ENCODE results near the gene PEX13. TPM values are rescaled to one million over a fixed set of nuclear protein-coding genes. Genes with fewer than 3 reads are reported as not detected.
"Not testable (repeated sequence)": the region's sequence is repeated elsewhere in the genome, so short reads cannot be mapped to it uniquely, and the experiment has no call there.

PEX13 gene
- total and polyA plus RNA-seq, 9 donors, result 12.4 to 28.1 (median 21.5) TPM

DNA sequence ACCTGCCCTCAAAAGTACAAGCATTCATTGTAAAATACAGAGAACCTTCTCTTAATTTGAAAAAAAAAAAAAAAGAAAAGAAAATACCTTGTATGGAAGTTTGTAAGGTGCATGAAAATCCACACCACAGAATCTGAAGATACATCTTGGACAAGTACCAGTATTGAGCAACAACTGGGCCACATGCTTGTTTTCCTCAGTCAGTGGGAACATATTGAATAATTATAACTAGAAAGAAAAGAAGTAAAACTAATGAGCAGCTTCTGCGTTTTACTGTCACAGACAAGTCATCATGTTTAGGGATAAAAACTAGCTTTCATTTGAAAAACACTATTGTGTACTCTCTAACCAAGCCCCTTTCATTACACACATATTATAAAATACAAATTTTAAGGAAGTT lies 5.8 kb upstream of the PEX13 start:
- no peaks in the 10 kb centered on the region for H3K27me3 ChIP-seq
- TF ChIP-seq, protein P1, sequence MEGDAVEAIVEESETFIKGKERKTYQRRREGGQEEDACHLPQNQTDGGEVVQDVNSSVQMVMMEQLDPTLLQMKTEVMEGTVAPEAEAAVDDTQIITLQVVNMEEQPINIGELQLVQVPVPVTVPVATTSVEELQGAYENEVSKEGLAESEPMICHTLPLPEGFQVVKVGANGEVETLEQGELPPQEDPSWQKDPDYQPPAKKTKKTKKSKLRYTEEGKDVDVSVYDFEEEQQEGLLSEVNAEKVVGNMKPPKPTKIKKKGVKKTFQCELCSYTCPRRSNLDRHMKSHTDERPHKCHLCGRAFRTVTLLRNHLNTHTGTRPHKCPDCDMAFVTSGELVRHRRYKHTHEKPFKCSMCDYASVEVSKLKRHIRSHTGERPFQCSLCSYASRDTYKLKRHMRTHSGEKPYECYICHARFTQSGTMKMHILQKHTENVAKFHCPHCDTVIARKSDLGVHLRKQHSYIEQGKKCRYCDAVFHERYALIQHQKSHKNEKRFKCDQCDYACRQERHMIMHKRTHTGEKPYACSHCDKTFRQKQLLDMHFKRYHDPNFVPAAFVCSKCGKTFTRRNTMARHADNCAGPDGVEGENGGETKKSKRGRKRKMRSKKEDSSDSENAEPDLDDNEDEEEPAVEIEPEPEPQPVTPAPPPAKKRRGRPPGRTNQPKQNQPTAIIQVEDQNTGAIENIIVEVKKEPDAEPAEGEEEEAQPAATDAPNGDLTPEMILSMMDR (IDR thresholded peaks at IDR 0.05), result no peak
- 76 to 90% (median 82%) methylated on average over 1 of the region's 1 CpG for WGBS, 3 donors
- intact Hi-C loops (cut with DNase I), result no loop called here
- no peak overlapping the region for H3K4me3 ChIP-seq
- no peaks in the 10 kb centered on the region for H3K36me3 ChIP-seq
- DNase-seq, result no peak
- no peaks in the 10 kb centered on the region for H3K9me3 ChIP-seq
- no peak overlapping the region for H3K27ac ChIP-seq
- H3K4me1 ChIP-seq (ENCODE audit: insufficient read depth), result peaks cover 1% of the 10 kb centered on the region

DNA sequence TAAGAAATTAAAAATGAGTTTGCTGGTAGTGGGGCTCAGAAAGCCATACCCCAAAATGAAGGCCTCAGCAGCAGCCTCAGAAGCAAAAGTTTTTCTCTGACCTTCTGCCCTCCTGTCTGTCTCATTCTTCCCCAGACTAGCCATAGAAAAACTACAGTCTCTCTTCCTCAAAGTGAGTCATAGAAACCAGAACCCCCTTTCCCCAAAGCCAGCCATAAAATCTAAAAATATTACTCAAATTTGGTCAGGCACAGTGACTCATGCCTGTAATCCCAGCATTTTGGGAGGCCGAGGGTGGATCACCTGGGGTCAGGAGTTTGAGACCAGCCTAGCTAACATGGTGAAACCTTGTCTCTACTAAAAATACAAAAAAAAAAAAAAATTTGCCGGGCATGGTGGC lies 5.2 kb upstream of the PEX13 start:
- H3K36me3 ChIP-seq; H3K27me3 ChIP-seq; DNase-seq; H3K27ac ChIP-seq; H3K4me1 ChIP-seq (ENCODE audit: insufficient read depth); H3K9me3 ChIP-seq; H3K4me3 ChIP-seq; intact Hi-C loops (cut with DNase I): not testable (repeated sequence)
- WGBS, 3 donors, result 67 to 83% (median 75%) methylated on average over 2 of the region's 2 CpGs

GRCh38 chr2:61013382-61013781 lies 4.1 kb upstream of the PEX13 start:
- no peaks in the 10 kb centered on the region for H3K9me3 ChIP-seq
- H3K36me3 ChIP-seq, result no peaks in the 10 kb centered on the region
- intact Hi-C loops (cut with DNase I), result no loop called here
- TF ChIP-seq EP300 (IDR thresholded peaks at IDR 0.05) (no peak), POLR2A (IDR thresholded peaks at IDR 0.05) (no peak)
- TF ChIP-seq, protein P1 (IDR thresholded peaks at IDR 0.05), result no peak
- H3K4me3 ChIP-seq, result no peak overlapping the region
- H3K4me1 ChIP-seq (ENCODE audit: insufficient read depth), result peaks cover 1% of the 10 kb centered on the region
- no peak for DNase-seq
- H3K27me3 ChIP-seq, result no peaks in the 10 kb centered on the region
- H3K27ac ChIP-seq, result no peak overlapping the region
- 56 to 69% (median 65%) methylated on average over 3 of the region's 3 CpGs for WGBS, 3 donors

DNA sequence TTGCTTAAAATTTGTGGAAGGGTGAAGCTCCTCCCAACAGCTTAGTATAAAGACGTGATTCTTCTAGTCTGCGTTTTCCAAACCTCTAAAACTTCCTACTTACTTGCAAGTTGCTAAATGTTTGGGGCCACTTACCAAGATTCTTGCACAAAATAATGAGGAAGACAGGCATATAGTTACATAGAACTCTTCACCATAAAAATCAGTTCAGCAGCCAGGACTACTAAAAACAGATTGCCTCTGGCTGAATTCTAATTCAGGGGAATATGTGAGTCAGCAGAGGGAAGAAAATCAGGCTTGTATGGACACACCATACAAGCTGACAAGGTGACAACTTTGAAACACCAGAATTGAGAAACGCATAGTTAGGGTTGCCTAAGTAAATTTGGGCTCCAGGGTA lies 2.8 kb upstream of the PEX13 start:
- DNase-seq, result no peak
- H3K4me1 ChIP-seq (ENCODE audit: insufficient read depth), result peaks cover 1% of the 10 kb centered on the region
- H3K4me3 ChIP-seq, result no peak overlapping the region
- H3K9me3 ChIP-seq, result no peaks in the 10 kb centered on the region
- 71 to 73% (median 73%) methylated on average over 3 of the region's 3 CpGs for WGBS, 3 donors
- no peaks in the 10 kb centered on the region for H3K27me3 ChIP-seq
- intact Hi-C loops (cut with DNase I), result no loop called here
- TF ChIP-seq EP300 (IDR thresholded peaks at IDR 0.05) (no peak), POLR2A (IDR thresholded peaks at IDR 0.05) (no peak)
- TF ChIP-seq, protein P1 (IDR thresholded peaks at IDR 0.05), result no peak
- no peak overlapping the region for H3K27ac ChIP-seq
- no peaks in the 10 kb centered on the region for H3K36me3 ChIP-seq

DNA sequence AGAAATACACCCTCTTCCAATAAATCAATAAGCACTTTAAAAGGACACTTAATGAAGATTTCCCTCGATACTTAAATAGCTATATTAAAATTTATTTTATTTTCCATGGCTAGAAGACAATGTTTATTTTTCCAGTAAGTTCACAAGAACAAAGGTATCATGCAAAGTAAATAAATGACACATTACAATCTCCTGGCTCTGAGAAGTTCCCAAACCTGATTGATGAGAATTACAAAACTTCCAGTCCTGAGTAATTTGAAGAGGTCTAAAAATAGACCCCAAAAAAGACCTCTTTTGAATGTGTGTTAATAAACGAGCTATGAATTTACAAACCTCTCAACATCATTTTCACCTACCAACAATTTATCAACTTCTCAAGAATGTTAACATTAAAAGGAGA lies 1.5 kb upstream of the PEX13 start:
- 37 to 39% (median 38%) methylated on average over 2 of the region's 2 CpGs for WGBS, 3 donors
- no peaks in the 10 kb centered on the region for H3K27me3 ChIP-seq
- DNase-seq, result no peak
- no peak overlapping the region for H3K4me3 ChIP-seq
- intact Hi-C loops (cut with DNase I), result no loop called here
- peaks cover 3% of the 10 kb centered on the region for H3K4me1 ChIP-seq (ENCODE audit: insufficient read depth)
- H3K27ac ChIP-seq, result no peak overlapping the region
- no peak for TF ChIP-seq POLR2A (IDR thresholded peaks at IDR 0.05)
- TF ChIP-seq, protein P1 (IDR thresholded peaks at IDR 0.05), result no peak
- no peaks in the 10 kb centered on the region for H3K9me3 ChIP-seq
- H3K36me3 ChIP-seq, result no peaks in the 10 kb centered on the region
